Smooth muscle cell (in vitro differentiated cells): Measurements from ENCODE around the gene ITGA6. TPM values are rescaled to one million over a fixed set of nuclear protein-coding genes. Genes with fewer than 3 reads are reported as not detected.

ENCODE experiments used
- DNase-seq: peaks from one replicate; lab custom pipeline; 2025; ENCODE audit not compliant: unreplicated experiment; lab: John Stamatoyannopoulos, UW
- H2AFZ ChIP-seq: fragments of 200-600 bp; sonication (generic); 2 replicates; pipeline ENCODE4 v1.6.0; 2016; ENCODE audit warnings: antibody characterized with exemption, low read depth, mild to moderate bottlenecking
- H3F3A ChIP-seq: fragments of 200-600 bp; sonication (generic); 2 replicates; pipeline ENCODE4 v1.6.0; 2017; ENCODE audit warnings: antibody characterized with exemption, low read depth
- H3K27ac ChIP-seq: fragments of 200-600 bp; sonication (generic); 2 replicates; pipeline ENCODE4 v1.5.1; 2016; ENCODE audit warnings: low read depth, mild to moderate bottlenecking
- H3K27me3 ChIP-seq: fragments of 200-600 bp; sonication (generic); 2 replicates; pipeline ENCODE4 v1.6.1; 2016; ENCODE audit warnings: low read depth, mild to moderate bottlenecking
- H3K36me3 ChIP-seq: fragments of 200-600 bp; sonication (generic); 2 replicates; pipeline ENCODE4 v1.5.1; 2016; ENCODE audit warnings: low read depth
- H3K4me1 ChIP-seq: fragments of 200-600 bp; sonication (generic); 2 replicates; pipeline ENCODE4 v1.5.1; 2016; ENCODE audit warnings: low read depth
- H3K4me2 ChIP-seq: fragments of 200-600 bp; sonication (generic); 2 replicates; pipeline ENCODE4 v1.6.0; 2016; ENCODE audit warnings: mild to moderate bottlenecking
- H3K4me3 ChIP-seq: fragments of 200-600 bp; sonication (generic); 2 replicates; pipeline ENCODE4 v1.5.1; 2016; ENCODE audit warnings: mild to moderate bottlenecking
- H3K79me2 ChIP-seq: fragments of 200-600 bp; sonication (generic); 2 replicates; pipeline ENCODE4 v1.6.0; 2016; ENCODE audit warnings: low read depth, mild to moderate bottlenecking
- H3K9ac ChIP-seq: fragments of 200-600 bp; sonication (generic); 2 replicates; pipeline ENCODE4 v1.6.0; 2016; ENCODE audit warnings: low read depth
- H3K9me3 ChIP-seq: fragments of 200-600 bp; sonication (generic); replicated peaks from 2 replicates; pipeline ENCODE4 v1.5.1; 2016; ENCODE audit warnings: low read depth
- H4K20me1 ChIP-seq: fragments of 200-600 bp; sonication (generic); 2 replicates; pipeline ENCODE4 v1.6.0; 2016; ENCODE audit warnings: low read depth
- CTCF ChIP-seq: fragments of 200-600 bp; sonication (generic); IDR thresholded peaks from 2 replicates; pipeline ENCODE4 v1.5.1; 2017; ENCODE audit warnings: borderline replicate concordance, mild to moderate bottlenecking, antibody characterized with exemption; ENCODE audit not compliant: insufficient read depth, poor library complexity, severe bottlenecking
- WGBS: methylation state at CpG from one replicate; pipeline ENCODE4 v1.1.7; 2016; ENCODE audit warnings: low lambda C conversion rate; 5-methylcytosine and 5-hydroxymethylcytosine counted together
- polyA plus RNA-seq: library from polyadenylated mRNA; unstranded; fragments of >200 nt; fragmentation: Nextera tagmentation; extraction: Ambion mirVana; gene quantifications from 2 replicates; pipeline ENCODE4 v1.2.1, GENCODE V29; 2016
- total RNA-seq: library from RNA; depleted of rRNA; stranded (reverse); fragments of >200 nt; gene quantifications from 2 replicates; pipeline ENCODE4 v1.2.3, GENCODE V29; 2014

Gene ITGA6
- total and polyA plus RNA-seq, 2 experiments from 2014 or later: 11.8 to 198 TPM

GRCh38 chr2:172461591-172462372 is 34.4 kb downstream of the ITGA6 start:
- WGBS: 17% methylated on average over 11 of the region's 11 CpGs
- DNase-seq: peak; percentile 14

DNA sequence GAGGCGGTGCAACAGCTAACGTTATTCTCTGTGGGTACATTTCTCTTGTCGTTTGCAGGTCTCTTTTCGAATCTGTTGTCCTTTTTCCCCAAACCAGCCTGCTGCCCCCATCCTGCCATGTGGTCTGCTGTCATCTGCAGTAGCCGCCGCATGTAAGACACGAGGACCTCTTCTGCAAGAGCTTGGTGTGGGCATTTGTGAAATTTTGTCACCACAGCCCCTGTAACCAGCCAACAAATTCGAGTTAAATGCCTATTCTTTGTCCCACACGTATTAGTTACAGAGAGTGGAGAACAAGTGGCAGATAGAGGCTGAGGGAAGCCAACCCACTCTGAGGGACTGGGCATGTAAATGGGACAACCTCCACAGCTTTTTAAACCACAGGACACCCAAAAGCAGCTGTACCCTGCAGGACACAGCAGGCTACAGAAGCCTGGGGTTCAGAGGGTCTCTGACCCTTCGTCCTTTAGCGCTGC is 35.0 kb downstream of the ITGA6 start:
- no peaks in the 10 kb centered on the region for H3K27me3 ChIP-seq
- H4K20me1 ChIP-seq: no peaks in the 10 kb centered on the region
- no peak overlapping the region for H3K4me2 ChIP-seq
- no peak for DNase-seq
- 60% methylated on average over 11 of the region's 11 CpGs for WGBS
- peaks cover 19% of the 10 kb centered on the region for H3K4me1 ChIP-seq
- no peak overlapping the region for H2AFZ ChIP-seq
- no peaks in the 10 kb centered on the region for H3F3A ChIP-seq
- H3K79me2 ChIP-seq: no peaks in the 10 kb centered on the region
- no peak overlapping the region for H3K4me3 ChIP-seq
- no peak for TF ChIP-seq CTCF
- H3K9me3 ChIP-seq: no peaks in the 10 kb centered on the region
- no peak overlapping the region for H3K27ac ChIP-seq
- no peaks in the 10 kb centered on the region for H3K36me3 ChIP-seq
- H3K9ac ChIP-seq: no peak overlapping the region

More at GRCh38 chr2:172461591-172462372, 34.4 kb downstream of the ITGA6 start:
- no peak overlapping the region for H3K4me2 ChIP-seq
- H3K79me2 ChIP-seq: no peaks in the 10 kb centered on the region
- H3K9me3 ChIP-seq: no peaks in the 10 kb centered on the region
- H3K27me3 ChIP-seq: no peaks in the 10 kb centered on the region
- H3F3A ChIP-seq: no peaks in the 10 kb centered on the region
- no peak overlapping the region for H3K9ac ChIP-seq
- no peaks in the 10 kb centered on the region for H4K20me1 ChIP-seq
- no peak overlapping the region for H3K4me3 ChIP-seq
- H3K36me3 ChIP-seq: no peaks in the 10 kb centered on the region
- TF ChIP-seq CTCF: peak; percentile 86
- peaks cover 19% of the 10 kb centered on the region for H3K4me1 ChIP-seq
- no peak overlapping the region for H3K27ac ChIP-seq
- H2AFZ ChIP-seq: no peak overlapping the region

- WGBS: 69% methylated on average over 5 of the region's 5 CpGs
- H3K27ac ChIP-seq: no peak overlapping the region
Measured at GRCh38 chr2:172462849-172463381, 35.5 kb downstream of the ITGA6 start.

More at GRCh38 chr2:172462849-172463381, 35.5 kb downstream of the ITGA6 start:
- Histone ChIP-seq H3K9me3 (no peaks in the 10 kb centered on the region), H3K27me3 (no peaks in the 10 kb centered on the region), H3K4me3 (no peak overlapping the region), H3K4me1 (peaks cover 16% of the 10 kb centered on the region), H2AFZ (no peak overlapping the region), H4K20me1 (no peaks in the 10 kb centered on the region), H3K36me3 (no peaks in the 10 kb centered on the region), H3F3A (no peaks in the 10 kb centered on the region), H3K79me2 (no peaks in the 10 kb centered on the region), H3K9ac (no peak overlapping the region), H3K4me2 (no peak overlapping the region)
- no peak for TF ChIP-seq CTCF
- no peak for DNase-seq
